HUES48 (cell line): ENCODE data around the gene APOA5.

Experiments used
- H3K27ac ChIP-seq: one replicate; pipeline ENCODE4 v1.7.0; 2013; ENCODE audit warnings: low read depth, low read length, inconsistent platforms
- H3K27me3 ChIP-seq: 2 replicates; pipeline ENCODE4 v1.6.1; 2013; ENCODE audit warnings: mild to moderate bottlenecking, low read length; ENCODE audit not compliant: control insufficient read depth, insufficient read depth
- H3K36me3 ChIP-seq: 2 replicates; pipeline ENCODE4 v1.6.1; 2013; ENCODE audit warnings: low read length; ENCODE audit not compliant: control insufficient read depth, insufficient read depth
- H3K4me1 ChIP-seq: 2 replicates; pipeline ENCODE4 v1.6.1; 2013; ENCODE audit warnings: mild to moderate bottlenecking, low read length; ENCODE audit not compliant: control insufficient read depth, insufficient read depth
- H3K4me3 ChIP-seq: 2 replicates; pipeline ENCODE4 v1.5.1; 2013; ENCODE audit warnings: mild to moderate bottlenecking, low read depth, low read length
- H3K9ac ChIP-seq: 2 replicates; pipeline ENCODE4 v1.6.1; 2013; ENCODE audit warnings: mild to moderate bottlenecking, low read depth, low read length, moderate library complexity
- H3K9me3 ChIP-seq: 2 replicates; pipeline ENCODE4 v1.6.1; 2013; ENCODE audit warnings: low read length; ENCODE audit not compliant: control insufficient read depth, insufficient read depth

Gene APOA5

GRCh38 chr11:116792869-116793771, 1.4 kb upstream of the APOA5 start:
- H3K4me3 ChIP-seq: no peak overlapping the region
- H3K9me3 ChIP-seq: no peaks in the 10 kb centered on the region
- no peak overlapping the region for H3K9ac ChIP-seq
- no peak overlapping the region for H3K27ac ChIP-seq
- peaks cover 2% of the 10 kb centered on the region; the same call in 1 of the 2 replicates for H3K4me1 ChIP-seq
- peaks cover 16% of the 10 kb centered on the region for H3K27me3 ChIP-seq
- H3K36me3 ChIP-seq: no peaks in the 10 kb centered on the region

GRCh38 chr11:116792144-116792868, 627 bp upstream of the APOA5 start:
- Histone ChIP-seq H3K27ac (no peak overlapping the region), H3K9ac (no peak overlapping the region), H3K9me3 (no peaks in the 10 kb centered on the region), H3K4me1 (peaks cover 2% of the 10 kb centered on the region; the same call in 1 of the 2 replicates), H3K27me3 (peaks cover 16% of the 10 kb centered on the region), H3K4me3 (no peak overlapping the region), H3K36me3 (no peaks in the 10 kb centered on the region)

GRCh38 chr11:116791002-116791812, 472 bp downstream of the APOA5 start:
- no peak overlapping the region for H3K4me3 ChIP-seq
- H3K36me3 ChIP-seq: peaks cover 7% of the 10 kb centered on the region
- H3K9me3 ChIP-seq: no peaks in the 10 kb centered on the region
- no peak overlapping the region for H3K27ac ChIP-seq
- peaks cover 16% of the 10 kb centered on the region for H3K27me3 ChIP-seq
- H3K4me1 ChIP-seq: peaks cover 2% of the 10 kb centered on the region; the same call in 1 of the 2 replicates
- no peak overlapping the region for H3K9ac ChIP-seq

GRCh38 chr11:116790167-116791001, 1.3 kb downstream of the APOA5 start:
- no peak overlapping the region for H3K4me3 ChIP-seq
- peaks cover 2% of the 10 kb centered on the region; the same call in 1 of the 2 replicates for H3K4me1 ChIP-seq
- H3K9me3 ChIP-seq: no peaks in the 10 kb centered on the region
- peaks cover 16% of the 10 kb centered on the region for H3K36me3 ChIP-seq
- no peak overlapping the region for H3K9ac ChIP-seq
- no peak overlapping the region for H3K27ac ChIP-seq
- peaks cover 16% of the 10 kb centered on the region for H3K27me3 ChIP-seq

GRCh38 chr11:116788975-116789374, 2.7 kb downstream of the APOA5 start:
- no peak overlapping the region for H3K4me3 ChIP-seq
- peaks cover 2% of the 10 kb centered on the region; the same call in 1 of the 2 replicates for H3K4me1 ChIP-seq
- H3K27ac ChIP-seq: no peak overlapping the region

GRCh38 chr11:116788534-116788933, 3.1 kb downstream of the APOA5 start:
- Histone ChIP-seq H3K9me3 (no peaks in the 10 kb centered on the region), H3K36me3 (peaks cover 34% of the 10 kb centered on the region), H3K4me3 (peak overlapping the region; percentile 90), H3K27ac (no peak overlapping the region), H3K27me3 (peaks cover 16% of the 10 kb centered on the region), H3K9ac (peak overlapping the region; percentile 42; the same call in 1 of the 2 replicates), H3K4me1 (peaks cover 2% of the 10 kb centered on the region; the same call in 1 of the 2 replicates)

More at GRCh38 chr11:116788975-116789374, 2.7 kb downstream of the APOA5 start:
- H3K9ac ChIP-seq: no peak overlapping the region
- H3K9me3 ChIP-seq: no peaks in the 10 kb centered on the region
- H3K36me3 ChIP-seq: peaks cover 30% of the 10 kb centered on the region
- H3K27me3 ChIP-seq: peaks cover 16% of the 10 kb centered on the region

- peaks cover 2% of the 10 kb centered on the region; the same call in 1 of the 2 replicates for H3K4me1 ChIP-seq
Observed at GRCh38 chr11:116787786-116788486, 3.7 kb downstream of the APOA5 start, which contains the start of gene ZPR1. TSS of gene ZPR1 (minus strand) at chr11:116788023. CDS start at chr11:116787990, 33 bp downstream.

GRCh38 chr11:116787436-116787785, 4.3 kb downstream of the APOA5 start:
- peaks cover 16% of the 10 kb centered on the region for H3K27me3 ChIP-seq
- H3K36me3 ChIP-seq: peaks cover 45% of the 10 kb centered on the region
- H3K9ac ChIP-seq: peak overlapping the region; percentile 21
- H3K9me3 ChIP-seq: no peaks in the 10 kb centered on the region
- H3K4me1 ChIP-seq: peaks cover 2% of the 10 kb centered on the region; the same call in 1 of the 2 replicates
- H3K4me3 ChIP-seq: peak overlapping the region; percentile 90
- H3K27ac ChIP-seq: peak overlapping the region; percentile 23

More at GRCh38 chr11:116787786-116788486, 3.7 kb downstream of the APOA5 start, which contains the start of gene ZPR1:
- H3K4me3 ChIP-seq: peak within 1 kb of the TSS; percentile 90
- peak within 1 kb of the TSS; percentile 42 for H3K9ac ChIP-seq
- peak within 1 kb of the TSS; percentile 44 for H3K27ac ChIP-seq
- no peaks in the 10 kb centered on the region for H3K9me3 ChIP-seq
- H3K27me3 ChIP-seq: peaks cover 16% of the 10 kb centered on the region
- peaks cover 40% of the 10 kb centered on the region for H3K36me3 ChIP-seq

GRCh38 chr11:116786966-116787365, 4.7 kb downstream of the APOA5 start:
- Histone ChIP-seq H3K9me3 (no peaks in the 10 kb centered on the region), H3K27ac (no peak overlapping the region), H3K4me1 (peaks cover 2% of the 10 kb centered on the region; the same call in 1 of the 2 replicates), H3K4me3 (peak overlapping the region; percentile 90), H3K36me3 (peaks cover 50% of the 10 kb centered on the region), H3K9ac (peak overlapping the region; percentile 21), H3K27me3 (peaks cover 16% of the 10 kb centered on the region)
